Panc1 (cell line): ENCODE data around the gene GBA3. TPM values are rescaled to one million over a fixed set of nuclear protein-coding genes. Genes with fewer than 3 reads are reported as not detected.

Experiments used
- ATAC-seq: fragments of 200-7000 bp; cut with Tn5 transposase; 2 replicates; pipeline ENCODE4 v1.9.1; 2020; ENCODE audit warnings: mild to moderate bottlenecking, moderate library complexity
- BruUV-seq: library from RNA; stranded (reverse); fragments of 400-500 nt; replicated peaks from 2 replicates; lab custom pipeline; 2021; lab: Mats Ljungman, UMichigan
- CTCF ChIA-PET: fragments of 300-600 bp; sonication (Branson Sonifier 250); formaldehyde crosslinking; loops from one replicate; lab custom pipeline; 2022; ENCODE audit warnings: antibody characterized with exemption; lab: Charles Lee
- POLR2A ChIA-PET: fragments of 300-600 bp; sonication (Branson Sonifier 250); formaldehyde crosslinking; loops from one replicate; lab custom pipeline; 2022; ENCODE audit warnings: antibody characterized with exemption; lab: Charles Lee
- DNase-seq: peaks from one replicate; pipeline ENCODE4 v3.0.0-alpha.2; 2010; ENCODE audit warnings: low read depth, low spot score
- H3K27ac ChIP-seq: 2 replicates; pipeline ENCODE4 v1.5.1; 2011; ENCODE audit warnings: mild to moderate bottlenecking, low read length, inconsistent platforms
- H3K27me3 ChIP-seq: fragments of 200-500 bp; sonication (Bioruptor generic); 2 replicates; pipeline ENCODE4 v1.6.0; 2014; ENCODE audit warnings: low read length, inconsistent platforms; ENCODE audit not compliant: control insufficient read depth, insufficient read depth
- H3K36me3 ChIP-seq: fragments of 200-500 bp; sonication (Bioruptor generic); 2 replicates; pipeline ENCODE4 v1.5.1; 2014; ENCODE audit warnings: inconsistent platforms, mild to moderate bottlenecking, low read length, moderate library complexity; ENCODE audit not compliant: control insufficient read depth, insufficient read depth
- H3K4me1 ChIP-seq: 2 replicates; pipeline ENCODE4 v1.5.1; 2011; ENCODE audit warnings: inconsistent platforms, mild to moderate bottlenecking, low read length, moderate library complexity; ENCODE audit not compliant: control insufficient read depth, insufficient read depth
- H3K4me3 ChIP-seq, 2 experiments: 2 replicates each; pipeline ENCODE4 v1.5.1; 2011 to 2012; ENCODE audit warnings: low read depth in 2 of 2, low read length in 2 of 2, mild to moderate bottlenecking in 2 of 2, inconsistent platforms in 1 of 2, moderate library complexity in 1 of 2
- H3K9me3 ChIP-seq: fragments of 200-500 bp; sonication (Bioruptor generic); 2 replicates; pipeline ENCODE4 v1.5.1; 2014; ENCODE audit warnings: low read depth, mild to moderate bottlenecking, inconsistent platforms, low read length, moderate library complexity; ENCODE audit not compliant: control insufficient read depth, insufficient read depth
- CTCF ChIP-seq: fragments of 450-650 bp; IDR thresholded peaks from 2 replicates; pipeline ENCODE4 v1.5.1; 2017; ENCODE audit warnings: mild to moderate bottlenecking
- POLR2AphosphoS5 ChIP-seq: IDR thresholded peaks from 2 replicates; pipeline ENCODE4 v1.6.1; 2012; ENCODE audit warnings: mild to moderate bottlenecking, low read depth, low read length, moderate library complexity
- REST ChIP-seq, 2 experiments: IDR thresholded peaks; 2 replicates each; pipeline ENCODE4 v1.6.1; 2011 to 2012; ENCODE audit warnings: low read depth in 2 of 2, control low read depth in 1 of 2, low read length in 1 of 2, mild to moderate bottlenecking in 1 of 2, moderate library complexity in 1 of 2; ENCODE audit not compliant: insufficient read depth in 1 of 2
- SIN3A ChIP-seq: IDR thresholded peaks from 2 replicates; pipeline ENCODE4 v1.6.1; 2012; ENCODE audit warnings: low read depth, mild to moderate bottlenecking, low read length, moderate library complexity, borderline replicate concordance; ENCODE audit not compliant: insufficient read depth
- TCF7L2 ChIP-seq: IDR thresholded peaks from 2 replicates; pipeline ENCODE4 v1.6.1; 2011; ENCODE audit warnings: mild to moderate bottlenecking, low read depth, low read length, inconsistent platforms
- in situ Hi-C: cut with HindIII; loops from 2 replicates; pipeline ENCODE4 v1.10.0; 2016; ENCODE audit warnings: low sequenced_read_pairs, low pct_unique_long_range_greater_than_20kb
- intact Hi-C: fragments of 100-400 bp; cut with micrococcal nuclease; formaldehyde crosslinking; loops from one replicate; pipeline ENCODE4 v1.10.0; 2022; ENCODE audit not compliant: unreplicated experiment
- total RNA-seq: library from RNA; stranded (reverse); gene quantifications from one replicate; pipeline ENCODE4 v1.2.1, GENCODE V29; 2021; ENCODE audit not compliant: unreplicated experiment

Gene GBA3
- total RNA-seq, 1 experiment from 2014 or later, result not detected

GRCh38 chr4:22678940-22679854 is 13.5 kb upstream of the GBA3 start:
- no peak for DNase-seq
- ChIA-PET POLR2A (no interaction called here), CTCF (no interaction called here)
- H3K4me3 ChIP-seq, result no peak overlapping the region
- no peak for TF ChIP-seq CTCF
- TF ChIP-seq POLR2AphosphoS5, result no peak
- no peak for TF ChIP-seq TCF7L2
- no peak for TF ChIP-seq SIN3A
- no peak for TF ChIP-seq REST (IDR thresholded peaks at IDR 0.05; ENCODE audit: insufficient read depth in 1 of 2, low read depth in 2 of 2, low read length in 1 of 2)
- H3K9me3 ChIP-seq, result no peaks in the 10 kb centered on the region
- H3K27me3 ChIP-seq, result no peaks in the 10 kb centered on the region
- intact Hi-C loops (no loop called here), in situ Hi-C loops (no loop called here)
- BruUV-seq, result no TSS peak
- no peaks in the 10 kb centered on the region for H3K36me3 ChIP-seq
- ATAC-seq, result no peak
- no peaks in the 10 kb centered on the region for H3K4me1 ChIP-seq
- no peak overlapping the region for H3K27ac ChIP-seq

DNA sequence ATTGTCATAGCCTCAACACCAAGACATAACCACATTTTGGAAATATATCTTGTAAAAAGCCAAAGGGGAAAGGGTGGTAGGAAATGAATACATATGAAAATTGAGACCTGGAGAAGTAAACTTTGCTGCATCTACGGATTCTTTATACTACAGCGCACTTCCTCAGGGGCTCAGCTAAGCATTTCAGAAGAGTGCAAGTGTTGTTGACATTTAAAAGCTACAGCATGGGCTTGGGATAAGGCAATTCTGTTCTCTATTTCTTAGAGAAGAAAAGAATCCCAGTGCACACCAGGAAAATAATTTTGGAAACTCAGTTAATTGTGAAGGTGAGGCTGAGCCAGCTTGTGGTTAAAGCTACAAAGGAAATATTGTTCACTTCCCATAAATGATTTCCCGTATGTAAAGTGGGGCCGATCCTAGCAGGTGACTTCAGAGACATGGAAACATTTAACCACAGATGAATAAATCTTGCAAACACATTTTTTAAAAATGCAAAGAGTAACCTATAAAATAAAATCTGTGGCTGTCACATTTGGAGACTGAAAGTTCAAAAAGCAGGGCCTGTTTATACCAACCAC is 12.6 kb upstream of the GBA3 start:
- POLR2A ChIA-PET, result no interaction called here
- ATAC-seq (no peak), DNase-seq (no peak)
- Histone ChIP-seq H3K4me1 (no peaks in the 10 kb centered on the region), H3K4me3 (no peak overlapping the region), H3K27ac (no peak overlapping the region), H3K36me3 (no peaks in the 10 kb centered on the region), H3K9me3 (no peaks in the 10 kb centered on the region), H3K27me3 (no peaks in the 10 kb centered on the region)
- CTCF ChIA-PET, result no interaction called here
- TF ChIP-seq POLR2AphosphoS5 (no peak), SIN3A (no peak), CTCF (no peak), TCF7L2 (no peak), REST (IDR thresholded peaks at IDR 0.05; ENCODE audit: insufficient read depth in 1 of 2, low read depth in 2 of 2, low read length in 1 of 2) (no peak)
- in situ Hi-C loops, result no loop called here
- BruUV-seq, result no TSS peak
- intact Hi-C loops, result no loop called here
